GM23248 (cell line): ENCODE results near the gene GLYATL3. TPM values are rescaled to one million over a fixed set of nuclear protein-coding genes. Genes with fewer than 3 reads are reported as not detected.

ENCODE experiments used
- DNase-seq: peaks from one replicate; pipeline ENCODE4 v3.0.0-alpha.2; 2015
- H2AFZ ChIP-seq: fragments of 200-600 bp; sonication (generic); 2 replicates; pipeline ENCODE4 v1.6.1; 2016; ENCODE audit warnings: antibody characterized with exemption
- H3F3A ChIP-seq: fragments of 200-600 bp; sonication (generic); 2 replicates; pipeline ENCODE4 v1.6.1; 2016; ENCODE audit warnings: mild to moderate bottlenecking, antibody characterized with exemption, mixed run types; ENCODE audit not compliant: insufficient read depth
- H3K27ac ChIP-seq: fragments of 200-600 bp; sonication (generic); 2 replicates; pipeline ENCODE4 v1.5.1; 2016; ENCODE audit warnings: mild to moderate bottlenecking
- H3K27me3 ChIP-seq: fragments of 200-600 bp; sonication (generic); replicated peaks from 2 replicates; pipeline ENCODE4 v1.6.1; 2016; ENCODE audit warnings: mild to moderate bottlenecking; ENCODE audit not compliant: insufficient read depth
- H3K36me3 ChIP-seq: fragments of 200-600 bp; sonication (generic); 2 replicates; pipeline ENCODE4 v1.6.1; 2016; ENCODE audit warnings: low read depth, mild to moderate bottlenecking
- H3K4me1 ChIP-seq: fragments of 200-600 bp; sonication (generic); 2 replicates; pipeline ENCODE4 v1.6.1; 2016; ENCODE audit warnings: mild to moderate bottlenecking; ENCODE audit not compliant: insufficient read depth
- H3K4me2 ChIP-seq: fragments of 200-600 bp; sonication (generic); one replicate; pipeline ENCODE4 v1.6.1; 2016; ENCODE audit warnings: mild to moderate bottlenecking; ENCODE audit not compliant: unreplicated experiment
- H3K4me3 ChIP-seq: fragments of 200-600 bp; sonication (generic); 2 replicates; pipeline ENCODE4 v1.5.1; 2016; ENCODE audit warnings: mild to moderate bottlenecking
- H3K79me2 ChIP-seq: fragments of 200-600 bp; sonication (generic); 2 replicates; pipeline ENCODE4 v1.6.1; 2016; ENCODE audit warnings: mild to moderate bottlenecking; ENCODE audit not compliant: insufficient read depth
- H3K9ac ChIP-seq: fragments of 200-600 bp; sonication (generic); 2 replicates; pipeline ENCODE4 v1.6.1; 2016; ENCODE audit warnings: mild to moderate bottlenecking
- H3K9me2 ChIP-seq: fragments of 200-600 bp; sonication (generic); 2 replicates; pipeline ENCODE4 v1.6.1; 2016; ENCODE audit warnings: mixed run types, mild to moderate bottlenecking, moderate library complexity; ENCODE audit not compliant: insufficient read depth
- H3K9me3 ChIP-seq: fragments of 200-600 bp; sonication (generic); one replicate; pipeline ENCODE4 v1.6.1; 2017; ENCODE audit warnings: low read depth
- H4K20me1 ChIP-seq: fragments of 200-600 bp; sonication (generic); 2 replicates; pipeline ENCODE4 v1.6.0; 2016; ENCODE audit not compliant: insufficient read depth
- EZH2 ChIP-seq: fragments of 200-600 bp; sonication (generic); IDR thresholded peaks from 2 replicates; pipeline ENCODE4 v1.6.1; 2018; ENCODE audit warnings: antibody characterized with exemption, mild to moderate bottlenecking; ENCODE audit not compliant: insufficient read depth, poor library complexity, severe bottlenecking
- EZH2phosphoT487 ChIP-seq: fragments of 200-600 bp; sonication (generic); IDR thresholded peaks from 2 replicates; pipeline ENCODE4 v1.6.1; 2018; ENCODE audit warnings: antibody characterized with exemption, moderate library complexity, mild to moderate bottlenecking, low read depth; ENCODE audit not compliant: insufficient read depth
- WGBS, 2 experiments: methylation state at CpG; one replicate each; pipeline ENCODE4 v1.1.6; 2015 to 2017; ENCODE audit warnings: low lambda C conversion rate in 2 of 2, low coverage in 1 of 2; ENCODE audit errors: missing lambda C conversion rate in 2 of 2; 5-methylcytosine and 5-hydroxymethylcytosine counted together
- in situ Hi-C: fragments of 300-500 bp; cut with MboI; formaldehyde crosslinking; loops from 2 replicates; pipeline ENCODE4 v1.15.0; 2020
- polyA plus RNA-seq: library from polyadenylated mRNA; unstranded; fragments of >200 nt; fragmentation: Nextera tagmentation; extraction: Ambion mirVana; gene quantifications from 2 replicates; pipeline ENCODE4 v1.2.1, GENCODE V29; 2016
- total RNA-seq: library from RNA; depleted of rRNA; stranded (reverse); fragments of >200 nt; shearing (Covaris generic); gene quantifications from 2 replicates; pipeline ENCODE4 v1.2.3, GENCODE V29; 2014

The GLYATL3 gene
- total and polyA plus RNA-seq, 2 experiments from 2014 or later, result not detected

GRCh38 chr6:49563006-49563886, 63.5 kb downstream of the GLYATL3 start:
- Histone ChIP-seq H3K4me1 (no peaks in the 10 kb centered on the region), H3K36me3 (no peaks in the 10 kb centered on the region), H3F3A (no peaks in the 10 kb centered on the region), H3K9me2 (no peaks in the 10 kb centered on the region), H3K27me3 (peaks cover 18% of the 10 kb centered on the region; the same call in 1 of the 2 replicates), H2AFZ (no peak overlapping the region), H3K9me3 (no peaks in the 10 kb centered on the region), H3K4me3 (no peak overlapping the region), H3K9ac (no peak overlapping the region), H3K27ac (no peak overlapping the region), H3K79me2 (no peaks in the 10 kb centered on the region), H4K20me1 (no peaks in the 10 kb centered on the region), H3K4me2 (no peak overlapping the region)
- 39 to 49% methylated on average over 5 of the region's 5 CpGs for WGBS, 2 experiments
- in situ Hi-C loops, result no loop called here
- TF ChIP-seq EZH2phosphoT487 (no peak), EZH2 (no peak)
- DNase-seq, result no peak

GRCh38 chr6:49564552-49564951, 64.8 kb downstream of the GLYATL3 start:
- H3K9me2 ChIP-seq, result no peaks in the 10 kb centered on the region
- H3K9ac ChIP-seq, result no peak overlapping the region
- in situ Hi-C loops, result no loop called here
- no peaks in the 10 kb centered on the region for H3K36me3 ChIP-seq
- H3K4me3 ChIP-seq, result no peak overlapping the region
- H3K4me1 ChIP-seq, result no peaks in the 10 kb centered on the region
- H3K4me2 ChIP-seq, result no peak overlapping the region
- no peak overlapping the region for H2AFZ ChIP-seq
- no peaks in the 10 kb centered on the region for H4K20me1 ChIP-seq
- TF ChIP-seq EZH2phosphoT487, result no peak
- TF ChIP-seq EZH2, result no peak
- no peaks in the 10 kb centered on the region for H3F3A ChIP-seq
- no peaks in the 10 kb centered on the region for H3K79me2 ChIP-seq
- no peak for DNase-seq
- H3K27me3 ChIP-seq, result peaks cover 19% of the 10 kb centered on the region
- no peaks in the 10 kb centered on the region for H3K9me3 ChIP-seq
- H3K27ac ChIP-seq, result no peak overlapping the region
- 50 to 72% methylated on average over 1 of the region's 1 CpG for WGBS, 2 experiments

GRCh38 chr6:49565261-49565660, 65.5 kb downstream of the GLYATL3 start:
- Histone ChIP-seq H3K36me3 (no peaks in the 10 kb centered on the region), H3F3A (no peaks in the 10 kb centered on the region), H3K79me2 (no peaks in the 10 kb centered on the region), H3K4me2 (no peak overlapping the region), H3K27me3 (peaks cover 25% of the 10 kb centered on the region), H3K9me3 (no peaks in the 10 kb centered on the region), H2AFZ (no peak overlapping the region), H4K20me1 (no peaks in the 10 kb centered on the region), H3K9ac (no peak overlapping the region), H3K27ac (no peak overlapping the region), H3K4me1 (no peaks in the 10 kb centered on the region), H3K9me2 (no peaks in the 10 kb centered on the region), H3K4me3 (no peak overlapping the region)
- TF ChIP-seq EZH2phosphoT487 (no peak), EZH2 (no peak)
- DNase-seq, result no peak
- 40 to 49% methylated on average over 2 of the region's 2 CpGs for WGBS, 2 experiments
- in situ Hi-C loops, result no loop called here

GRCh38 chr6:49565855-49566254, 66.1 kb downstream of the GLYATL3 start:
- TF ChIP-seq EZH2phosphoT487 (no peak), EZH2 (no peak)
- Histone ChIP-seq H3K36me3 (no peaks in the 10 kb centered on the region), H3K9ac (no peak overlapping the region), H2AFZ (no peak overlapping the region), H3K27me3 (peaks cover 28% of the 10 kb centered on the region), H3F3A (no peaks in the 10 kb centered on the region), H3K9me3 (no peaks in the 10 kb centered on the region), H3K4me1 (no peaks in the 10 kb centered on the region), H3K4me3 (no peak overlapping the region), H3K79me2 (no peaks in the 10 kb centered on the region), H3K27ac (no peak overlapping the region), H4K20me1 (no peaks in the 10 kb centered on the region), H3K4me2 (no peak overlapping the region), H3K9me2 (no peaks in the 10 kb centered on the region)
- in situ Hi-C loops, result no loop called here
- 66 to 68% methylated on average over 10 of the region's 10 CpGs for WGBS, 2 experiments
- no peak for DNase-seq
